HCT116 (cell line): ENCODE data around the gene RNF114. TPM values are rescaled to one million over a fixed set of nuclear protein-coding genes. Genes with fewer than 3 reads are reported as not detected.

Experiments used
- ATAC-seq: fragments of 200-7000 bp; cut with Tn5 transposase; 2 replicates; pipeline ENCODE4 v1.9.1; 2020; ENCODE audit warnings: mild to moderate bottlenecking, moderate library complexity
- BruUV-seq: library from RNA; stranded (reverse); fragments of 400-500 nt; replicated peaks from 2 replicates; lab custom pipeline; 2021; lab: Mats Ljungman, UMichigan
- CTCF ChIA-PET: fragments of 300-600 bp; sonication (Branson Sonifier 250); formaldehyde crosslinking; loops from one replicate; lab custom pipeline; 2021; ENCODE audit warnings: antibody characterized with exemption; lab: Charles Lee
- POLR2A ChIA-PET: fragments of 300-600, 350-600 bp; sonication (Branson Sonifier 250); formaldehyde crosslinking; loops from one replicate; lab custom pipeline; 2021; ENCODE audit warnings: antibody characterized with exemption; lab: Charles Lee
- RAD21 ChIA-PET, 2 experiments: fragments of 300-600 bp; sonication (Branson Sonifier 250); formaldehyde crosslinking; loops; one replicate each; lab custom pipeline; 2023; ENCODE audit warnings: low total read pairs in 2 of 2; ENCODE audit not compliant: uncharacterized antibody in 2 of 2, unreplicated experiment in 2 of 2, low non-redundant PET in 1 of 2; lab: Charles Lee
- DNase-seq: peaks from one replicate; pipeline ENCODE4 v3.0.0-alpha.2; 2010; ENCODE audit warnings: low read depth, low spot score
- H2AFZ ChIP-seq: fragments of 200-600 bp; shearing (Covaris generic), sonication (generic); 2 replicates; pipeline ENCODE4 v1.6.1; 2017; ENCODE audit warnings: low read depth, mixed run types, mixed read lengths, antibody characterized with exemption, low read length; ENCODE audit not compliant: poor library complexity, severe bottlenecking
- H3K27ac ChIP-seq: 2 replicates; pipeline ENCODE4 v1.5.1; 2012; ENCODE audit warnings: low read depth, low read length
- H3K27me3 ChIP-seq: fragments of 200-600 bp; sonication (generic); 2 replicates; pipeline ENCODE4 v1.6.1; 2016; ENCODE audit warnings: mixed run types, low read length, mixed read lengths; ENCODE audit not compliant: insufficient read depth
- H3K36me3 ChIP-seq, 2 experiments: fragments of 200-500 bp in 1 of 2; fragments of 200-600 bp in 1 of 2; sonication (Bioruptor generic) in 1 of 2; sonication (generic) in 1 of 2; 2 replicates each; pipeline versions ENCODE4 v1.5.1 to v1.6.1; 2014 to 2016; ENCODE audit warnings: low read length in 2 of 2, inconsistent platforms in 1 of 2, mixed read lengths in 1 of 2, mixed run types in 1 of 2; ENCODE audit not compliant: insufficient read depth in 2 of 2, control insufficient read depth in 1 of 2
- H3K4me1 ChIP-seq, 2 experiments: fragments of 200-600 bp in 1 of 2; sonication (generic) in 1 of 2; 2 replicates each; pipeline versions ENCODE4 v1.5.1 to v1.6.1; 2012 to 2017; ENCODE audit warnings: low read length in 2 of 2, inconsistent platforms in 1 of 2, mild to moderate bottlenecking in 1 of 2, mixed read lengths in 1 of 2, mixed run types in 1 of 2, moderate library complexity in 1 of 2; ENCODE audit not compliant: insufficient read depth in 2 of 2, control insufficient read depth in 1 of 2
- H3K4me2 ChIP-seq: fragments of 200-600 bp; sonication (generic); 2 replicates; pipeline ENCODE4 v1.6.1; 2017; ENCODE audit warnings: mixed run types, low read length, mixed read lengths
- H3K4me3 ChIP-seq, 2 experiments: fragments of 200-600 bp in 1 of 2; sonication (generic) in 1 of 2; replicated peaks in 1 of 2; 2 replicates each; pipeline ENCODE4 v1.5.1; 2011 to 2016; ENCODE audit warnings: low read length in 2 of 2, control low read depth in 1 of 2, low read depth in 1 of 2, mild to moderate bottlenecking in 1 of 2, mixed read lengths in 1 of 2, mixed run types in 1 of 2
- H3K79me2 ChIP-seq: fragments of 200-600 bp; sonication (generic); 2 replicates; pipeline ENCODE4 v1.6.1; 2017; ENCODE audit warnings: mild to moderate bottlenecking, mixed run types, low read length, moderate library complexity, mixed read lengths; ENCODE audit not compliant: insufficient read depth
- H3K9ac ChIP-seq: fragments of 200-600 bp; sonication (generic); 2 replicates; pipeline ENCODE4 v1.6.1; 2016; ENCODE audit warnings: low read length, mixed read lengths
- H3K9me2 ChIP-seq: fragments of 200-600 bp; sonication (generic), shearing (Covaris generic); 2 replicates; pipeline ENCODE4 v1.6.1; 2017; ENCODE audit warnings: mixed run types, mild to moderate bottlenecking, moderate library complexity; ENCODE audit not compliant: insufficient read depth
- H3K9me3 ChIP-seq, 2 experiments: fragments of 200-500 bp in 1 of 2; fragments of 200-600 bp in 1 of 2; sonication (Bioruptor generic) in 1 of 2; sonication (generic) in 1 of 2; 2 replicates each; pipeline ENCODE4 v1.6.1; 2014 to 2017; ENCODE audit warnings: low read length in 2 of 2, mixed read lengths in 2 of 2, inconsistent platforms in 1 of 2, low read depth in 1 of 2, mild to moderate bottlenecking in 1 of 2, mixed run types in 1 of 2, moderate library complexity in 1 of 2; ENCODE audit not compliant: control insufficient read depth in 1 of 2, insufficient read depth in 1 of 2
- H4K20me1 ChIP-seq: fragments of 200-600 bp; sonication (generic), shearing (Covaris generic); 2 replicates; pipeline ENCODE4 v1.6.1; 2017; ENCODE audit warnings: mixed run types, mild to moderate bottlenecking, moderate library complexity; ENCODE audit not compliant: insufficient read depth
- CEBPB ChIP-seq: IDR thresholded peaks from 2 replicates; pipeline ENCODE4 v1.6.1; 2012; ENCODE audit warnings: low read depth
- ELF1 ChIP-seq: IDR thresholded peaks from 2 replicates; pipeline ENCODE4 v1.6.1; 2012; ENCODE audit warnings: low read depth, borderline replicate concordance
- JUND ChIP-seq: IDR thresholded peaks from 2 replicates; pipeline ENCODE4 v1.6.1; 2012
- SIN3A ChIP-seq: IDR thresholded peaks from 2 replicates; pipeline ENCODE4 v1.6.1; 2012; ENCODE audit warnings: low read depth
- intact Hi-C: fragments of 100-400 bp; cut with micrococcal nuclease; formaldehyde crosslinking; loops from 2 replicates; pipeline ENCODE4 v1.10.0; 2022
- total RNA-seq: library from RNA; stranded (reverse); gene quantifications from one replicate; pipeline ENCODE4 v1.2.1, GENCODE V29; 2021; ENCODE audit not compliant: unreplicated experiment
- TF ChIP-seq, protein P1 (sequence below): IDR thresholded peaks from 2 replicates; pipeline ENCODE4 v1.6.1; 2012; ENCODE audit warnings: low read depth
- TF ChIP-seq, protein P2 (sequence below): IDR thresholded peaks from 2 replicates; pipeline ENCODE4 v1.6.1; 2012

The RNF114 gene
- total RNA-seq, 1 experiment from 2014 or later, result 66.8 TPM

DNA sequence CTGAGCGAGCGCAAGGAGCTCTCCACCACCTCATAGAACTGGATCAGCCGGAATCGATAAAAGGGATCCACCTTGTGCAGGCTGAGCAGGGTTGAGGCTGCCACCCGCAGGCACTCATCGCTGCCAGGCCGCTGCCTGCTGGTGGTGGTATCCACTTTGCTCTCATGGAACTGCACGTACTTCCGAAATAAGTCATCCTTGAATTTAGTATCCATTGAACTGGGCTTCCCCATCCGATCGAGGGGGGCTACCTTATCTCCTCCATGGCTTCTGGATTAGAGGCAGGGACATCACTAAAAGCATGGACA lies 28.0 kb upstream of the RNF114 start:
- POLR2A ChIA-PET, result no interaction called here
- Histone ChIP-seq H3K27me3 (no peaks in the 10 kb centered on the region), H2AFZ (no peak overlapping the region), H3K79me2 (peaks cover 39% of the 10 kb centered on the region), H3K4me3 (no peak overlapping the region), H3K36me3 (peaks cover 7 to 20% of the 10 kb centered on the region in 2 experiments; a peak in 2 of 4 replicates)
- no peak for ATAC-seq
- no peak for DNase-seq
- TF ChIP-seq, protein P1, sequence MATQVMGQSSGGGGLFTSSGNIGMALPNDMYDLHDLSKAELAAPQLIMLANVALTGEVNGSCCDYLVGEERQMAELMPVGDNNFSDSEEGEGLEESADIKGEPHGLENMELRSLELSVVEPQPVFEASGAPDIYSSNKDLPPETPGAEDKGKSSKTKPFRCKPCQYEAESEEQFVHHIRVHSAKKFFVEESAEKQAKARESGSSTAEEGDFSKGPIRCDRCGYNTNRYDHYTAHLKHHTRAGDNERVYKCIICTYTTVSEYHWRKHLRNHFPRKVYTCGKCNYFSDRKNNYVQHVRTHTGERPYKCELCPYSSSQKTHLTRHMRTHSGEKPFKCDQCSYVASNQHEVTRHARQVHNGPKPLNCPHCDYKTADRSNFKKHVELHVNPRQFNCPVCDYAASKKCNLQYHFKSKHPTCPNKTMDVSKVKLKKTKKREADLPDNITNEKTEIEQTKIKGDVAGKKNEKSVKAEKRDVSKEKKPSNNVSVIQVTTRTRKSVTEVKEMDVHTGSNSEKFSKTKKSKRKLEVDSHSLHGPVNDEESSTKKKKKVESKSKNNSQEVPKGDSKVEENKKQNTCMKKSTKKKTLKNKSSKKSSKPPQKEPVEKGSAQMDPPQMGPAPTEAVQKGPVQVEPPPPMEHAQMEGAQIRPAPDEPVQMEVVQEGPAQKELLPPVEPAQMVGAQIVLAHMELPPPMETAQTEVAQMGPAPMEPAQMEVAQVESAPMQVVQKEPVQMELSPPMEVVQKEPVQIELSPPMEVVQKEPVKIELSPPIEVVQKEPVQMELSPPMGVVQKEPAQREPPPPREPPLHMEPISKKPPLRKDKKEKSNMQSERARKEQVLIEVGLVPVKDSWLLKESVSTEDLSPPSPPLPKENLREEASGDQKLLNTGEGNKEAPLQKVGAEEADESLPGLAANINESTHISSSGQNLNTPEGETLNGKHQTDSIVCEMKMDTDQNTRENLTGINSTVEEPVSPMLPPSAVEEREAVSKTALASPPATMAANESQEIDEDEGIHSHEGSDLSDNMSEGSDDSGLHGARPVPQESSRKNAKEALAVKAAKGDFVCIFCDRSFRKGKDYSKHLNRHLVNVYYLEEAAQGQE, result no peak
- TF ChIP-seq CEBPB, result no peak
- no peak for TF ChIP-seq SIN3A
- TF ChIP-seq, protein P2, sequence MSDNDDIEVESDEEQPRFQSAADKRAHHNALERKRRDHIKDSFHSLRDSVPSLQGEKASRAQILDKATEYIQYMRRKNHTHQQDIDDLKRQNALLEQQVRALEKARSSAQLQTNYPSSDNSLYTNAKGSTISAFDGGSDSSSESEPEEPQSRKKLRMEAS, result no peak
- no peak for TF ChIP-seq ELF1
- TF ChIP-seq JUND, result no peak
- TF ChIP-seq, all 23 proteins: peak for 0
- RAD21 ChIA-PET, result no interaction called here
- Histone ChIP-seq H3K27ac (no peak overlapping the region), H3K4me1 (no peaks in the 10 kb centered on the region), H4K20me1 (0 out of 2 replicates have a peak, but pooled peaks cover 3% of the 10 kb centered on the region), H3K9me3 (no peaks in the 10 kb centered on the region), H3K9me2 (no peaks in the 10 kb centered on the region), H3K4me2 (no peak overlapping the region), H3K9ac (no peak overlapping the region)
- CTCF ChIA-PET, result no interaction called here
- BruUV-seq, result no TSS peak
- intact Hi-C loops, result no loop called here
